GM12878 (cell line): ENCODE measurements around the gene KAZN. TPM values are rescaled to one million over a fixed set of nuclear protein-coding genes. Genes with fewer than 3 reads are reported as not detected.

Experiments used
- ATAC-seq: fragments of 200-7000 bp; cut with Tn5 transposase; 3 replicates; pipeline ENCODE4 v1.9.1; 2020; ENCODE audit warnings: mild to moderate bottlenecking, moderate library complexity
- BruUV-seq: library from RNA; stranded (reverse); fragments of 400-500 nt; replicated peaks from 2 replicates; lab custom pipeline; 2021; lab: Mats Ljungman, UMichigan
- CTCF ChIA-PET: fragments of 300-600 bp; sonication (Branson Sonifier 250); formaldehyde crosslinking; extraction: SDS; loops from one replicate; lab custom pipeline; 2021; ENCODE audit warnings: inconsistent platforms; lab: Yijun Ruan, JAX
- POLR2A ChIA-PET: fragments of 350-600 bp; formaldehyde crosslinking; extraction: SDS; loops from one replicate; lab custom pipeline; 2021; ENCODE audit warnings: inconsistent platforms; lab: Charles Lee
- RAD21 ChIA-PET: fragments of 300-600 bp; sonication (Branson Sonifier 250); formaldehyde crosslinking; loops from one replicate; lab custom pipeline; 2023; ENCODE audit warnings: antibody characterized with exemption; ENCODE audit not compliant: unreplicated experiment; lab: Charles Lee
- SMC1A ChIA-PET: fragments of 300-600 bp; sonication (Branson Sonifier 250); formaldehyde crosslinking; loops from one replicate; lab custom pipeline; 2023; ENCODE audit not compliant: unreplicated experiment, uncharacterized antibody; lab: Charles Lee
- DNase-seq: peaks from one replicate; pipeline ENCODE4 v3.0.0-alpha.2; 2011; ENCODE audit warnings: low read depth, low spot score
- FAIRE-seq: peaks from 3 replicates; lab custom pipeline; 2011; peaks lifted over from hg19 to GRCh38; lab: Jason Lieb, UNC
- H2AFZ ChIP-seq: 2 replicates; pipeline ENCODE4 v1.6.0; 2011; ENCODE audit warnings: low read depth, low read length, control low read depth; ENCODE audit not compliant: control insufficient read depth
- H3K27ac ChIP-seq: 2 replicates; pipeline ENCODE4 v1.5.1; 2011; ENCODE audit warnings: control low read depth; ENCODE audit not compliant: control insufficient read depth, insufficient read depth
- H3K27me3 ChIP-seq, 2 experiments: replicated peaks in 1 of 2; 2 replicates each; pipeline versions ENCODE4 v1.6.0 to v1.6.1; 2011; ENCODE audit warnings: low read length in 1 of 2; ENCODE audit not compliant: control insufficient read depth in 2 of 2, insufficient read depth in 2 of 2
- H3K36me3 ChIP-seq, 2 experiments: 2 replicates each; pipeline ENCODE4 v1.5.1; 2011; ENCODE audit warnings: low read length in 1 of 2; ENCODE audit not compliant: control insufficient read depth in 2 of 2, insufficient read depth in 2 of 2
- H3K4me1 ChIP-seq: 2 replicates; pipeline ENCODE4 v1.6.1; 2011; ENCODE audit warnings: mild to moderate bottlenecking, low read length, moderate library complexity, mixed read lengths; ENCODE audit not compliant: control insufficient read depth, insufficient read depth
- H3K4me2 ChIP-seq: 2 replicates; pipeline ENCODE4 v1.6.0; 2011; ENCODE audit warnings: control low read depth; ENCODE audit not compliant: control insufficient read depth, insufficient read depth
- H3K4me3 ChIP-seq: fragments of 200-600 bp; sonication (generic); 2 replicates; pipeline ENCODE4 v1.5.1; 2016
- H3K79me2 ChIP-seq: 2 replicates; pipeline ENCODE4 v1.6.0; 2011; ENCODE audit warnings: low read length; ENCODE audit not compliant: control insufficient read depth, insufficient read depth
- H3K9ac ChIP-seq: 2 replicates; pipeline ENCODE4 v1.8.0; 2011; ENCODE audit warnings: low read length, control low read depth, mixed read lengths; ENCODE audit not compliant: control insufficient read depth, insufficient read depth
- H3K9me3 ChIP-seq: replicated peaks from 3 replicates; pipeline ENCODE4 v1.5.1; 2011; ENCODE audit warnings: mild to moderate bottlenecking, low read length; ENCODE audit not compliant: control insufficient read depth, insufficient read depth
- H4K20me1 ChIP-seq: 2 replicates; pipeline ENCODE4 v1.6.0; 2011; ENCODE audit not compliant: control insufficient read depth, insufficient read depth
- BRCA1 ChIP-seq: IDR thresholded peaks from 2 replicates; pipeline ENCODE4 v1.6.1; 2011; ENCODE audit warnings: low read depth, low read length, improper control_type of control experiment
- ETV6 ChIP-seq, 2 experiments: fragments of 450-650 bp in 1 of 2; IDR thresholded peaks in 1 of 2; conservative IDR thresholded peaks in 1 of 2; 2 replicates each; pipeline ENCODE4 v1.6.1; 2014; ENCODE audit warnings: antibody characterized with exemption in 1 of 2, borderline replicate concordance in 1 of 2, low read depth in 1 of 2, mild to moderate bottlenecking in 1 of 2, moderate library complexity in 1 of 2
- IKZF1 ChIP-seq: fragments of 450-650 bp; conservative IDR thresholded peaks from 2 replicates; pipeline ENCODE4 v1.6.1; 2017; ENCODE audit warnings: antibody characterized with exemption, mild to moderate bottlenecking
- JUND ChIP-seq: IDR thresholded peaks from 2 replicates; pipeline ENCODE4 v1.6.1; 2012; ENCODE audit warnings: low read depth, mild to moderate bottlenecking, low read length, improper control_type of control experiment, moderate library complexity
- KLF5 ChIP-seq: fragments of 450-650 bp; IDR thresholded peaks from 2 replicates; pipeline ENCODE4 v1.6.1; 2014; ENCODE audit warnings: mild to moderate bottlenecking; ENCODE audit not compliant: partially characterized antibody
- NFYB ChIP-seq: IDR thresholded peaks from 2 replicates; pipeline ENCODE4 v1.6.1; 2011; ENCODE audit warnings: low read depth, mild to moderate bottlenecking, low read length, improper control_type of control experiment, moderate library complexity; ENCODE audit not compliant: insufficient read depth
- RAD51 ChIP-seq: fragments of 450-650 bp; IDR thresholded peaks from 2 replicates; pipeline ENCODE4 v1.6.1; 2016; ENCODE audit warnings: moderate library complexity, mild to moderate bottlenecking, inconsistent platforms
- RUNX3 ChIP-seq: IDR thresholded peaks from 2 replicates; pipeline ENCODE4 v1.6.1; 2012; ENCODE audit warnings: low read length, inconsistent platforms
- SIN3A ChIP-seq: IDR thresholded peaks from 2 replicates; pipeline ENCODE4 v1.6.1; 2012; ENCODE audit warnings: low read depth, low read length, improper control_type of control experiment
- SMAD1 ChIP-seq: fragments of 450-650 bp; IDR thresholded peaks from 2 replicates; pipeline ENCODE4 v1.6.1; 2018; ENCODE audit warnings: mild to moderate bottlenecking, low read depth; ENCODE audit not compliant: partially characterized antibody
- SMAD5 ChIP-seq: IDR thresholded peaks from 2 replicates; pipeline ENCODE4 v1.6.1; 2016; ENCODE audit warnings: antibody characterized with exemption, low read depth
- SMARCA5 ChIP-seq: fragments of 450-650 bp; IDR thresholded peaks from 2 replicates; pipeline ENCODE4 v1.6.1; 2017; ENCODE audit warnings: mild to moderate bottlenecking
- SPI1 ChIP-seq: IDR thresholded peaks from 2 replicates; pipeline ENCODE4 v1.6.1; 2011; ENCODE audit warnings: low read depth, mild to moderate bottlenecking, low read length, moderate library complexity, borderline replicate concordance; ENCODE audit not compliant: insufficient read depth
- YY1 ChIP-seq: IDR thresholded peaks from 2 replicates; pipeline ENCODE4 v1.6.1; 2011; ENCODE audit warnings: low read depth, mild to moderate bottlenecking, low read length
- ZNF622 ChIP-seq: fragments of 450-650 bp; IDR thresholded peaks from 2 replicates; pipeline ENCODE4 v1.6.1; 2017; ENCODE audit warnings: mild to moderate bottlenecking, inconsistent platforms
- WGBS: methylation state at CpG from one replicate; pipeline ENCODE4 v1.1.6; 2016; ENCODE audit warnings: low lambda C conversion rate; ENCODE audit not compliant: insufficient replicate concordance, insufficient coverage; ENCODE audit errors: missing lambda C conversion rate; 5-methylcytosine and 5-hydroxymethylcytosine counted together
- in situ Hi-C: fragments of 300-500 bp; cut with MboI; formaldehyde crosslinking; loops from 9 replicates; pipeline ENCODE4 v1.14.3; 2018; ENCODE audit warnings: mixed read lengths
- intact Hi-C: fragments of 100-400 bp; cut with micrococcal nuclease; formaldehyde crosslinking; loops from one replicate; pipeline ENCODE4 v1.14.2; 2022; ENCODE audit not compliant: unreplicated experiment
- polyA plus RNA-seq, 11 experiments: library from polyadenylated mRNA; depleted of rRNA in 4 of 11; unstranded in 6 of 11; stranded (reverse) in 5 of 11; fragments of >200 nt; fragmentation: Nextera tagmentation in 4 of 11; fragmentation: Illumina TruSeq in 1 of 11; extraction: Ambion mirVana in 4 of 11; extraction: Trizol in 1 of 11; gene quantifications; 1 replicate in 1 of 11; 2 replicates in 10 of 11; pipeline versions ENCODE4 v1.2.1 to v1.2.3, GENCODE V29; 2011 to 2016; ENCODE audit warnings: inconsistent platforms in 2 of 11, missing spikeins in 2 of 11, low read depth in 1 of 11
- total RNA-seq, 4 experiments: library from RNA; depleted of rRNA in 3 of 4; stranded (reverse); fragments of >200 nt in 3 of 4; fragmentation: Illumina TruSeq in 1 of 4; extraction: Trizol in 1 of 4; gene quantifications; 2 replicates each; pipeline versions ENCODE4 v1.2.1 to v1.2.3, GENCODE V29; 2013 to 2021
- TF ChIP-seq, protein P1 (sequence below): fragments of 450-650 bp; IDR thresholded peaks from 2 replicates; pipeline ENCODE4 v1.6.1; 2017; ENCODE audit warnings: low read depth, mild to moderate bottlenecking, moderate library complexity
- TF ChIP-seq, protein P2 (sequence below): fragments of 450-650 bp; formaldehyde crosslinking; IDR thresholded peaks from 2 replicates; pipeline ENCODE4 v1.4.0; 2020; ENCODE audit warnings: mild to moderate bottlenecking, moderate library complexity
- TF ChIP-seq, protein P3 (sequence below): fragments of 450-650 bp; IDR thresholded peaks from 2 replicates; pipeline ENCODE4 v1.6.1; 2016; ENCODE audit warnings: mild to moderate bottlenecking

KAZN gene
- total and polyA plus RNA-seq, 10 of the 15 experiments (the other 5 are each of a cell fraction or from before 2014, with no cell fraction given): 0.72 to 4.0 (median 1.2) TPM

DNA sequence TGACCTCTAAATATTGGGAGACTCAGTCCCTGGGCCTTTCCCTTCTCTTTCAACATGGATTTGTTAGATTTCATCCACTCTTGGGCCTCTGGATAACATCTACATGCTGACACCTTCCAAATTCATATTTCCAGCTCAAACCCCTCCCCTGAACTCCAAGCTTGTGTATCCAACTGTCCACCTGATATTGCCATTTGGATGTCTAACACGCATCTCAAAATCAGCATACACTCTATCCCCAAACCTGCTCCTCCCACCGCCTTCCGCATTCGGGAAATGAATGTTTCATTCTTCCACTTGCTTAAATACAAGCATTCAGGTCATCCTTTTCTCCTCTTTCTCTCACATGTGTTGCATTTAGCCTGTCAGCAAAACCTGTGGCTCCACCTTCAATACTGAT is 17.5 kb upstream of the KAZN start:
- Histone ChIP-seq H3K4me2 (no peak overlapping the region), H3K9me3 (no peaks in the 10 kb centered on the region; the same call in 2 of the 3 replicates), H3K4me3 (no peak overlapping the region), H3K36me3 (no peaks in the 10 kb centered on the region), H3K4me1 (no peaks in the 10 kb centered on the region), H3K9ac (no peak overlapping the region), H3K27me3 (no peaks in the 10 kb centered on the region), H3K79me2 (no peaks in the 10 kb centered on the region), H2AFZ (no peak overlapping the region), H3K27ac (no peak overlapping the region), H4K20me1 (no peaks in the 10 kb centered on the region)
- RAD21 ChIA-PET: no interaction called here
- in situ Hi-C loops (no loop called here), intact Hi-C loops (no loop called here)
- ATAC-seq: no peak
- BruUV-seq: no TSS peak
- DNase-seq: no peak
- SMC1A ChIA-PET: no interaction called here
- POLR2A ChIA-PET: no interaction called here
- CTCF ChIA-PET: no interaction called here
- no peak for FAIRE-seq
- 59% methylated on average over 4 of the region's 4 CpGs for WGBS
- TF ChIP-seq, protein P1, sequence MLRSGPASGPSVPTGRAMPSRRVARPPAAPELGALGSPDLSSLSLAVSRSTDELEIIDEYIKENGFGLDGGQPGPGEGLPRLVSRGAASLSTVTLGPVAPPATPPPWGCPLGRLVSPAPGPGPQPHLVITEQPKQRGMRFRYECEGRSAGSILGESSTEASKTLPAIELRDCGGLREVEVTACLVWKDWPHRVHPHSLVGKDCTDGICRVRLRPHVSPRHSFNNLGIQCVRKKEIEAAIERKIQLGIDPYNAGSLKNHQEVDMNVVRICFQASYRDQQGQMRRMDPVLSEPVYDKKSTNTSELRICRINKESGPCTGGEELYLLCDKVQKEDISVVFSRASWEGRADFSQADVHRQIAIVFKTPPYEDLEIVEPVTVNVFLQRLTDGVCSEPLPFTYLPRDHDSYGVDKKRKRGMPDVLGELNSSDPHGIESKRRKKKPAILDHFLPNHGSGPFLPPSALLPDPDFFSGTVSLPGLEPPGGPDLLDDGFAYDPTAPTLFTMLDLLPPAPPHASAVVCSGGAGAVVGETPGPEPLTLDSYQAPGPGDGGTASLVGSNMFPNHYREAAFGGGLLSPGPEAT: no peak
- no peak for TF ChIP-seq SPI1
- TF ChIP-seq, protein P2, sequence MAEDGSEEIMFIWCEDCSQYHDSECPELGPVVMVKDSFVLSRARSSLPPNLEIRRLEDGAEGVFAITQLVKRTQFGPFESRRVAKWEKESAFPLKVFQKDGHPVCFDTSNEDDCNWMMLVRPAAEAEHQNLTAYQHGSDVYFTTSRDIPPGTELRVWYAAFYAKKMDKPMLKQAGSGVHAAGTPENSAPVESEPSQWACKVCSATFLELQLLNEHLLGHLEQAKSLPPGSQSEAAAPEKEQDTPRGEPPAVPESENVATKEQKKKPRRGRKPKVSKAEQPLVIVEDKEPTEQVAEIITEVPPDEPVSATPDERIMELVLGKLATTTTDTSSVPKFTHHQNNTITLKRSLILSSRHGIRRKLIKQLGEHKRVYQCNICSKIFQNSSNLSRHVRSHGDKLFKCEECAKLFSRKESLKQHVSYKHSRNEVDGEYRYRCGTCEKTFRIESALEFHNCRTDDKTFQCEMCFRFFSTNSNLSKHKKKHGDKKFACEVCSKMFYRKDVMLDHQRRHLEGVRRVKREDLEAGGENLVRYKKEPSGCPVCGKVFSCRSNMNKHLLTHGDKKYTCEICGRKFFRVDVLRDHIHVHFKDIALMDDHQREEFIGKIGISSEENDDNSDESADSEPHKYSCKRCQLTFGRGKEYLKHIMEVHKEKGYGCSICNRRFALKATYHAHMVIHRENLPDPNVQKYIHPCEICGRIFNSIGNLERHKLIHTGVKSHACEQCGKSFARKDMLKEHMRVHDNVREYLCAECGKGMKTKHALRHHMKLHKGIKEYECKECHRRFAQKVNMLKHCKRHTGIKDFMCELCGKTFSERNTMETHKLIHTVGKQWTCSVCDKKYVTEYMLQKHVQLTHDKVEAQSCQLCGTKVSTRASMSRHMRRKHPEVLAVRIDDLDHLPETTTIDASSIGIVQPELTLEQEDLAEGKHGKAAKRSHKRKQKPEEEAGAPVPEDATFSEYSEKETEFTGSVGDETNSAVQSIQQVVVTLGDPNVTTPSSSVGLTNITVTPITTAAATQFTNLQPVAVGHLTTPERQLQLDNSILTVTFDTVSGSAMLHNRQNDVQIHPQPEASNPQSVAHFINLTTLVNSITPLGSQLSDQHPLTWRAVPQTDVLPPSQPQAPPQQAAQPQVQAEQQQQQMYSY (CRISPR knock-in tag): no peak
- TF ChIP-seq YY1: no peak
- TF ChIP-seq SMAD5: no peak
- TF ChIP-seq SMARCA5: no peak
- no peak for TF ChIP-seq NFYB
- TF ChIP-seq RUNX3: no peak
- no peak for TF ChIP-seq SMAD1
- TF ChIP-seq ETV6 (conservative IDR thresholded peaks at IDR 0.05 in 1 of 2, IDR thresholded peaks at IDR 0.05 in 1 of 2; ENCODE audit: borderline replicate concordance in 1 of 2, low read depth in 1 of 2): no peak
- no peak for TF ChIP-seq BRCA1
- TF ChIP-seq SIN3A: no peak
- TF ChIP-seq KLF5: no peak
- TF ChIP-seq JUND: no peak
- no peak for TF ChIP-seq ZNF622
- TF ChIP-seq, protein P3, sequence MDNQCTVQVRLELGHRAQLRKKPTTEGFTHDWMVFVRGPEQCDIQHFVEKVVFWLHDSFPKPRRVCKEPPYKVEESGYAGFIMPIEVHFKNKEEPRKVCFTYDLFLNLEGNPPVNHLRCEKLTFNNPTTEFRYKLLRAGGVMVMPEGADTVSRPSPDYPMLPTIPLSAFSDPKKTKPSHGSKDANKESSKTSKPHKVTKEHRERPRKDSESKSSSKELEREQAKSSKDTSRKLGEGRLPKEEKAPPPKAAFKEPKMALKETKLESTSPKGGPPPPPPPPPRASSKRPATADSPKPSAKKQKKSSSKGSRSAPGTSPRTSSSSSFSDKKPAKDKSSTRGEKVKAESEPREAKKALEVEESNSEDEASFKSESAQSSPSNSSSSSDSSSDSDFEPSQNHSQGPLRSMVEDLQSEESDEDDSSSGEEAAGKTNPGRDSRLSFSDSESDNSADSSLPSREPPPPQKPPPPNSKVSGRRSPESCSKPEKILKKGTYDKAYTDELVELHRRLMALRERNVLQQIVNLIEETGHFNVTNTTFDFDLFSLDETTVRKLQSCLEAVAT: no peak
- no peak for TF ChIP-seq IKZF1
- TF ChIP-seq RAD51: no peak
